T-cell (primary cell): ENCODE measurements around the gene ODAD2. TPM values are rescaled to one million over a fixed set of nuclear protein-coding genes. Genes with fewer than 3 reads are reported as not detected.

Experiments used
- ATAC-seq, 4 experiments: fragments of 200-7000 bp in 3 of 4; fragments of 150-1000 bp in 1 of 4; cut with Tn5 transposase; replicated peaks in 1 of 4; 1 replicate in 3 of 4; 2 replicates in 1 of 4; pipeline ENCODE4 v1.10.0; 2021; ENCODE audit warnings: moderate library complexity in 3 of 4, mild to moderate bottlenecking in 2 of 4, moderate number of reproducible peaks in 1 of 4
- CTCF ChIA-PET, 2 donors: fragments of 300-600 bp; sonication (Branson Sonifier 250); formaldehyde crosslinking; loops; one replicate each; lab custom pipeline; 2022; ENCODE audit warnings: antibody characterized with exemption in 2 of 2; lab: Charles Lee
- POLR2A ChIA-PET, 2 donors: fragments of 300-600 bp; sonication (Branson Sonifier 250); formaldehyde crosslinking; loops; one replicate each; lab custom pipeline; 2022; ENCODE audit warnings: antibody characterized with exemption in 2 of 2; lab: Charles Lee
- DNase-seq, 35 experiments: peaks; one replicate each; pipeline versions ENCODE4 v3.0.0 to v3.0.0-alpha.2; 2013 to 2023
- H3K27ac ChIP-seq: one replicate; pipeline ENCODE4 v1.5.1; 2013; ENCODE audit warnings: low read length
- H3K27me3 ChIP-seq, 2 experiments: replicated peaks in 1 of 2; 1 replicate in 1 of 2; 2 replicates in 1 of 2; pipeline versions ENCODE4 v1.6.1 to v1.7.0; 2013; ENCODE audit warnings: low read length in 1 of 2, mixed read lengths in 1 of 2; ENCODE audit not compliant: control insufficient read depth in 2 of 2, insufficient read depth in 2 of 2; ENCODE audit errors: extremely low read depth in 1 of 2
- H3K36me3 ChIP-seq, 2 donors: 1 replicate in 1 of 2; 2 replicates in 1 of 2; pipeline versions ENCODE4 v1.6.1 to v1.7.0; 2013; ENCODE audit warnings: low read length in 1 of 2; ENCODE audit not compliant: control insufficient read depth in 2 of 2, insufficient read depth in 1 of 2; ENCODE audit errors: extremely low read depth in 1 of 2
- H3K4me1 ChIP-seq, 2 experiments: 1 replicate in 1 of 2; 2 replicates in 1 of 2; pipeline versions ENCODE4 v1.6.1 to v1.7.0; 2013; ENCODE audit warnings: low read length in 2 of 2, mixed read lengths in 1 of 2; ENCODE audit not compliant: insufficient read depth in 2 of 2, control insufficient read depth in 1 of 2; ENCODE audit errors: extremely low read depth in 1 of 2
- H3K4me3 ChIP-seq, 2 donors: 1 replicate in 1 of 2; 2 replicates in 1 of 2; pipeline versions ENCODE4 v1.5.1 to v1.7.0; 2013; ENCODE audit warnings: mild to moderate bottlenecking in 2 of 2, low read length in 1 of 2, moderate library complexity in 1 of 2; ENCODE audit not compliant: control insufficient read depth in 1 of 2; ENCODE audit errors: extremely low read depth in 1 of 2
- H3K9me3 ChIP-seq: 2 replicates; pipeline ENCODE4 v1.7.0; 2013
- H3K27ac Mint-ChIP-seq, 2 donors: one replicate each; pipeline ENCODE4 v1.8.0; 2020 to 2021; ENCODE audit warnings: mild to moderate bottlenecking in 2 of 2, mixed read lengths in 2 of 2
- H3K27me3 Mint-ChIP-seq, 2 donors: one replicate each; pipeline ENCODE4 v1.8.0; 2021 to 2022; ENCODE audit warnings: mixed read lengths in 2 of 2
- H3K36me3 Mint-ChIP-seq: one replicate; pipeline ENCODE4 v1.8.0; 2021; ENCODE audit warnings: mixed read lengths
- H3K4me1 Mint-ChIP-seq, 3 donors: one replicate each; pipeline ENCODE4 v1.8.0; 2020 to 2022; ENCODE audit warnings: mixed read lengths in 3 of 3, mild to moderate bottlenecking in 1 of 3
- H3K4me3 Mint-ChIP-seq, 3 donors: one replicate each; pipeline ENCODE4 v1.8.0; 2020 to 2022; ENCODE audit warnings: mild to moderate bottlenecking in 3 of 3, mixed read lengths in 3 of 3, moderate library complexity in 3 of 3
- H3K9me3 Mint-ChIP-seq, 3 donors: one replicate each; pipeline ENCODE4 v1.8.0; 2020 to 2022; ENCODE audit warnings: mixed read lengths in 3 of 3
- WGBS: methylation state at CpG from one replicate; pipeline ENCODE4 v1.1.5; 2013; ENCODE audit warnings: missing lambda C conversion rate; ENCODE audit not compliant: insufficient coverage; 5-methylcytosine and 5-hydroxymethylcytosine counted together
- total RNA-seq, 35 experiments: library from RNA in 6 of 35; stranded (reverse) in 6 of 35; fragments of 120-200 nt in 1 of 35; gene quantifications; one replicate each; pipeline versions ENCODE4 v1.2.1 to v1.2.4 and lab custom pipeline; 2013 to 2026

Gene ODAD2
- total RNA-seq, 5 donors from 2014 or later (not counting 1 experiment from before 2014, with no cell fraction given): 0.20 to 0.33 TPM; not detected in 3

DNA sequence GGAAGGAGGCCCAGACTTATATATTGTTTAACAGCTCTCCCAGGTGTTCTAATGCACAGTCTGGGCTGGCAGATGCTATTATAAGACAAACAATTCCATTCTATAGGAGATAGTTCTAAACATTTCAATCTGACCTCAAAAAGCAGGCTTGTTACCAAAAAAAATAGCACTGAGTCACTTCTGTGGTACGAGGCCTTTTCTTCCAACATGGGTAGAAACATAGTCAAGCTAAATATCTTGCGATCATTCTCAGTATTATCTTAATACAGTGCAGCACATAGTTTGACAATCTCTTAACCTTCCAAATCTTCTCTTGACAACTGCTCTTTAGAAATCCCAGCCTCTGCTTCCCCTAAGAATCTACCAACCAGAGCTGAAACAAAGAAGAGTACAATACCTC is 206.7 kb downstream of the ODAD2 start:
- 100% methylated on average over 2 of the region's 2 CpGs for whole genome bisulfite sequencing
- peaks cover 23 to 37% of the 10 kb centered on the region in 2 donors for H3K27me3 Mint-ChIP-seq
- H3K4me1 Mint-ChIP-seq: no peaks in the 10 kb centered on the region
- H3K4me3 Mint-ChIP-seq: no peak overlapping the region
- no peak overlapping the region for H3K27ac Mint-ChIP-seq
- H3K4me3 ChIP-seq: no peak overlapping the region
- H3K36me3 Mint-ChIP-seq: no peaks in the 10 kb centered on the region
- H3K9me3 ChIP-seq: no peaks in the 10 kb centered on the region
- DNase-seq (no peak), ATAC-seq (no peak)
- peaks cover 0 to 4% of the 10 kb centered on the region in 2 experiments for H3K27me3 ChIP-seq
- H3K27ac ChIP-seq: no peak overlapping the region
- H3K9me3 Mint-ChIP-seq: no peaks in the 10 kb centered on the region
- no peaks in the 10 kb centered on the region for H3K36me3 ChIP-seq
- POLR2A ChIA-PET: no interaction called here
- H3K4me1 ChIP-seq: no peaks in the 10 kb centered on the region
- CTCF ChIA-PET: no interaction called here

- CTCF ChIA-PET: interaction anchor here in 1 of 2 donors (0.6 to 1.2 kb wide), 4 partner anchors 395 to 597 kb away, joined by 4 to 6 read pairs (median 6); no protein-coding TSS in a partner anchor
Observed at GRCh38 chr10:27784272-27784671, 214.6 kb downstream of the ODAD2 start.

DNA sequence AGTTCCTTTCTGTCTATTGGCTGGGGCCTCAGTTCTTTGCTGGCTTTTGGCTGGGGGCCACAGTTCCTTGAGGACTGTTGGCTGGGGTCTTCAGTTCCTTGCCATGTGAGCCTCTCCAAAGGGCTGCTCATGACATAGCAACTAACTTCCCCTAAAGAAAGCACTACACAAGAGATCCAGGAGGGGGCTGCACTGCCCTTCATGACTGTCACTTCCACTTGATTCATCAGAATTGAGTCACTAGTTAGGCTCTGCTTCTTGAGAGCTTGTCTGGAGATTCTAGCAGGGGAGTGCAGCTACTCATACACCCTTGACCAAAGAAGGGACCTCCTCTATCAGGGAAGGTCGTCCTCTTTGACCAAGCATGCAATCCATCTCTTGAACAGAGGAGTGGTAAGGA is 215.2 kb downstream of the ODAD2 start:
- CTCF ChIA-PET: interaction anchor here in 1 of 2 donors (0.6 to 1.2 kb wide), 4 partner anchors 396 to 598 kb away, joined by 4 to 6 read pairs (median 6); no protein-coding TSS in a partner anchor
- H3K4me3 Mint-ChIP-seq: no peak overlapping the region
- H3K27me3 Mint-ChIP-seq: peaks cover 20 to 23% of the 10 kb centered on the region in 2 donors
- H3K9me3 Mint-ChIP-seq: no peaks in the 10 kb centered on the region
- DNase-seq: peak in 26 of 35 experiments; percentile 1 to 34 (median 8)
- POLR2A ChIA-PET: no interaction called here
- no peaks in the 10 kb centered on the region for H3K9me3 ChIP-seq
- H3K4me3 ChIP-seq: no peak overlapping the region
- peak; percentile 50 to 71 (median 64) for ATAC-seq
- H3K4me1 ChIP-seq: no peaks in the 10 kb centered on the region
- no peaks in the 10 kb centered on the region for H3K36me3 Mint-ChIP-seq
- H3K36me3 ChIP-seq: no peaks in the 10 kb centered on the region
- no CpG with 5 or more reads among the region's 1 CpG for whole genome bisulfite sequencing
- no peak overlapping the region for H3K27ac Mint-ChIP-seq
- H3K27me3 ChIP-seq: peaks cover 0 to 18% of the 10 kb centered on the region in 2 experiments
- no peaks in the 10 kb centered on the region for H3K4me1 Mint-ChIP-seq
- no peak overlapping the region for H3K27ac ChIP-seq

More at GRCh38 chr10:27784272-27784671, 214.6 kb downstream of the ODAD2 start:
- H3K9me3 Mint-ChIP-seq: no peaks in the 10 kb centered on the region
- H3K27me3 Mint-ChIP-seq: peaks cover 26 to 28% of the 10 kb centered on the region in 2 donors
- ATAC-seq (no peak), DNase-seq (no peak)
- H3K4me3 Mint-ChIP-seq: no peak overlapping the region
- POLR2A ChIA-PET: interaction anchor here in 1 of 2 donors (0.6 kb wide), 1 partner anchor 1225 kb away, joined by 10 read pairs; no protein-coding TSS in a partner anchor
- no peak overlapping the region for H3K27ac Mint-ChIP-seq
- no CpG with 5 or more reads among the region's 2 CpGs for WGBS
- Histone ChIP-seq H3K9me3 (no peaks in the 10 kb centered on the region), H3K4me3 (no peak overlapping the region), H3K4me1 (no peaks in the 10 kb centered on the region), H3K36me3 (no peaks in the 10 kb centered on the region), H3K27me3 (peaks cover 0 to 18% of the 10 kb centered on the region in 2 experiments), H3K27ac (no peak overlapping the region)
- H3K36me3 Mint-ChIP-seq: no peaks in the 10 kb centered on the region
- H3K4me1 Mint-ChIP-seq: no peaks in the 10 kb centered on the region

- H3K9me3 Mint-ChIP-seq: no peaks in the 10 kb centered on the region
- Histone ChIP-seq H3K36me3 (no peaks in the 10 kb centered on the region), H3K27ac (no peak overlapping the region), H3K27me3 (peaks cover 0 to 9% of the 10 kb centered on the region in 2 experiments), H3K9me3 (no peaks in the 10 kb centered on the region), H3K4me3 (no peak overlapping the region), H3K4me1 (no peaks in the 10 kb centered on the region)
- DNase-seq (no peak), ATAC-seq (no peak)
- 84% methylated on average over 8 of the region's 9 CpGs for WGBS
- H3K4me3 Mint-ChIP-seq: no peak overlapping the region
- H3K4me1 Mint-ChIP-seq: no peaks in the 10 kb centered on the region
- ChIA-PET POLR2A (no interaction called here), CTCF (no interaction called here)
- peaks cover 33 to 35% of the 10 kb centered on the region in 2 donors for H3K27me3 Mint-ChIP-seq
- H3K36me3 Mint-ChIP-seq: no peaks in the 10 kb centered on the region
- no peak overlapping the region for H3K27ac Mint-ChIP-seq
Observed at GRCh38 chr10:27779462-27780015, 219.3 kb downstream of the ODAD2 start.

- Mint-ChIP-seq H3K9me3 (no peaks in the 10 kb centered on the region), H3K27ac (no peak overlapping the region), H3K4me3 (no peak overlapping the region), H3K27me3 (peaks cover 37 to 57% of the 10 kb centered on the region in 2 donors), H3K4me1 (peaks cover 0 to 3% (median 0%) of the 10 kb centered on the region in 3 donors), H3K36me3 (no peaks in the 10 kb centered on the region)
- no peaks in the 10 kb centered on the region for H3K4me1 ChIP-seq
- H3K4me3 ChIP-seq: no peak overlapping the region
- no peak for DNase-seq
- no peak for ATAC-seq
- ChIA-PET CTCF (no interaction called here), POLR2A (interaction anchor here in 1 of 2 donors (0.6 kb wide), 1 partner anchor 380 kb away, joined by 8 read pairs; no protein-coding TSS in a partner anchor)
- H3K27ac ChIP-seq: no peak overlapping the region
- no CpG with 5 or more reads among the region's 2 CpGs for WGBS
- no peaks in the 10 kb centered on the region for H3K27me3 ChIP-seq
- H3K9me3 ChIP-seq: no peaks in the 10 kb centered on the region
- no peaks in the 10 kb centered on the region for H3K36me3 ChIP-seq
Observed at GRCh38 chr10:27774831-27775230, 224.0 kb downstream of the ODAD2 start.

DNA sequence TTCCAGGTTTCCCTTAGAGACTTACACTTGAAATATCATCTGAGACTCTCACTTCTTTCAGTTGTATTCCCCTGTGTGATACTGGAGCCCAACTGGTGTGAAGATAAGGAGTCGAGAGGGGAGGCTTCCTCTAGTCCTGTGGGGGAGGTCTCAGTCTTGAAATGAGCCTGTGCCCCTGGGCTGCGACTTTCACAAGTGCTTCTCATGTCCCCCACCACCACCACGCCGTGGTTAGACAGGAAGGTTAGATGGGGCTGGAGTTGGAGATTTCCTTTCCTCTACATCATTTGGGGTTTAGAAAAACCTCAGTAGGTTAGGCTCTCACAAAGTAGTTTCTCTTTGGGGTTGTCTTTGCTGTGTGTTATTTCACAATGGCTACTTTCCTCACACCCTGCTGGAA is 227.6 kb downstream of the ODAD2 start:
- Histone ChIP-seq H3K4me1 (no peaks in the 10 kb centered on the region), H3K36me3 (no peaks in the 10 kb centered on the region), H3K27me3 (no peaks in the 10 kb centered on the region), H3K9me3 (no peaks in the 10 kb centered on the region), H3K27ac (no peak overlapping the region), H3K4me3 (no peak overlapping the region)
- Mint-ChIP-seq H3K4me3 (no peak overlapping the region), H3K9me3 (no peaks in the 10 kb centered on the region), H3K27me3 (peaks cover 34 to 48% of the 10 kb centered on the region in 2 donors), H3K27ac (no peak overlapping the region), H3K4me1 (peaks cover 0 to 3% (median 0%) of the 10 kb centered on the region in 3 donors), H3K36me3 (no peaks in the 10 kb centered on the region)
- POLR2A ChIA-PET: no interaction called here
- no CpG with 5 or more reads among the region's 4 CpGs for WGBS
- CTCF ChIA-PET: no interaction called here
- ATAC-seq (no peak), DNase-seq (no peak)
